A673 (cell line): ENCODE measurements around the gene MAML3. TPM values are rescaled to one million over a fixed set of nuclear protein-coding genes. Genes with fewer than 3 reads are reported as not detected.

Experiments used
- BruUV-seq: library from RNA; stranded (reverse); fragments of 400-500 nt; replicated peaks from 2 replicates; lab custom pipeline; 2021; lab: Mats Ljungman, UMichigan
- CTCF ChIA-PET: fragments of 300-600 bp; sonication (Branson Sonifier 250); formaldehyde crosslinking; loops from one replicate; lab custom pipeline; 2022; ENCODE audit warnings: antibody characterized with exemption; lab: Charles Lee
- POLR2A ChIA-PET: fragments of 300-600 bp; sonication (Branson Sonifier 250); formaldehyde crosslinking; loops from one replicate; lab custom pipeline; 2022; ENCODE audit warnings: antibody characterized with exemption; ENCODE audit not compliant: low non-redundant PET; lab: Charles Lee
- DNase-seq: peaks from one replicate; pipeline ENCODE4 v3.0.0-alpha.2; 2015; ENCODE audit warnings: low spot score
- H3K27ac ChIP-seq: fragments of 200-600 bp; sonication (generic); 2 replicates; pipeline ENCODE4 v1.5.1; 2016; ENCODE audit warnings: mixed run types, low read depth, mild to moderate bottlenecking, mixed read lengths, antibody characterized with exemption, low read length; ENCODE audit not compliant: poor library complexity, severe bottlenecking
- H3K27me3 ChIP-seq: fragments of 200-600 bp; sonication (generic); replicated peaks from 2 replicates; pipeline ENCODE4 v1.6.1; 2017; ENCODE audit warnings: mixed run types, low read depth, mild to moderate bottlenecking, mixed read lengths, antibody characterized with exemption, low read length; ENCODE audit not compliant: insufficient read depth, poor library complexity
- H3K36me3 ChIP-seq: fragments of 200-600 bp; sonication (generic); 2 replicates; pipeline ENCODE4 v1.6.1; 2016; ENCODE audit warnings: mixed run types, mild to moderate bottlenecking, mixed read lengths, antibody characterized with exemption, low read length; ENCODE audit not compliant: insufficient read depth, poor library complexity, severe bottlenecking
- H3K4me1 ChIP-seq: fragments of 200-600 bp; sonication (generic); 2 replicates; pipeline ENCODE4 v1.6.1; 2017; ENCODE audit warnings: mixed run types, mild to moderate bottlenecking, mixed read lengths, antibody characterized with exemption, low read length; ENCODE audit not compliant: insufficient read depth, poor library complexity, severe bottlenecking
- H3K4me3 ChIP-seq: fragments of 200-600 bp; sonication (generic); 2 replicates; pipeline ENCODE4 v1.5.1; 2016; ENCODE audit warnings: low read depth, mixed run types, mild to moderate bottlenecking, mixed read lengths, low read length; ENCODE audit not compliant: poor library complexity, severe bottlenecking
- H3K9me3 ChIP-seq: fragments of 200-600 bp; sonication (generic); 2 replicates; pipeline ENCODE4 v1.6.1; 2016; ENCODE audit warnings: mixed run types, low read depth, mild to moderate bottlenecking, mixed read lengths, antibody characterized with exemption, low read length; ENCODE audit not compliant: poor library complexity, severe bottlenecking
- EZH2 ChIP-seq: fragments of 200-600 bp; sonication (generic); IDR thresholded peaks from 2 replicates; pipeline ENCODE4 v1.6.1; 2017; ENCODE audit warnings: borderline replicate concordance, low read depth, mild to moderate bottlenecking, mixed read lengths, antibody characterized with exemption, low read length; ENCODE audit not compliant: poor library complexity, severe bottlenecking
- intact Hi-C: fragments of 100-400 bp; cut with micrococcal nuclease; formaldehyde crosslinking; loops from one replicate; pipeline ENCODE4 v1.10.0; 2022; ENCODE audit not compliant: unreplicated experiment
- total RNA-seq: library from RNA; stranded (reverse); gene quantifications from 2 replicates; pipeline ENCODE4 v1.2.3, GENCODE V29; 2021
- TF ChIP-seq, protein P1 (sequence below): fragments of 300-800, 200-600 bp; sonication (generic); conservative IDR thresholded peaks from 2 replicates; pipeline ENCODE4 v1.5.1; 2017; ENCODE audit warnings: low read depth, mild to moderate bottlenecking, antibody characterized with exemption, low read length, moderate library complexity, mixed read lengths

Gene MAML3
- total RNA-seq, 1 experiment from 2014 or later: 3.7 TPM

DNA sequence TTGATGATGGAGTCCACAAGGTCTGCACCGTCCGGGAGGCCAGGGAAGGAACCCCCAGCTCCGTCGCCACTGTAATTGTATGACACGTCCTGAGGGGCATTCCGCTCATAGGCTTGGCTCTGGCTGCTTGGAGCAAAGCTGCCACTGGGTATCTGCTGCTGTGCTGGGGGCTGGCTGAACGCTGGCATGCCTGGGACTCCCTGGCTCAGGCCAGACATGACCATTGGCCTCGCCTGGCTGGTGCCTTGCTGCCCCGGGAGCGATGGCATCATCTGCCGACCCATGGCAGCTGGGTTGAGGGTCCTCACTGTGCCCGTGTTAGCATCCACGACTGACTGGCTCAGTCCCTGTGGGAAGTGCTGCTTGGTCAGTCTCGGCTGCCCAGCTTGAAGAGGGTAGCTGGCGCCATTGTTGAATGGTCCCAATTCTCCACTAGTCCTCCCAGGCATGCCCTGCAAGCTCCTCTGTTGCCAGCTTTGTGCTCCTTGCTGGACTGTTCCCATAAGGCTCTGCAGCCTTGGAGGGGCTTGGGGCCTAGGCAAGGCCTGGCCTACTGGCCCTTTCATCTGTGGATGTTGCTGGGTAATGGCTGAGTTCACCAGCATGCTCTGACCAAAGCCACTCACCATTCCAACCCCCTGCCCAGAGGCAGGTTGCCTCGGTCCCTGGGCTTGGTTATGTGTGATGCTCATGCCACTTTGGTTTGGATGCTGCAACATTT lies 434.4 kb downstream of the MAML3 start:
- Histone ChIP-seq H3K4me1 (no peaks in the 10 kb centered on the region), H3K27me3 (no peaks in the 10 kb centered on the region), H3K36me3 (no peaks in the 10 kb centered on the region), H3K4me3 (no peak overlapping the region), H3K27ac (no peak overlapping the region), H3K9me3 (no peaks in the 10 kb centered on the region)
- BruUV-seq: no TSS peak
- CTCF ChIA-PET: no interaction called here
- intact Hi-C loops: no loop called here
- POLR2A ChIA-PET: no interaction called here
- TF ChIP-seq, protein P1, sequence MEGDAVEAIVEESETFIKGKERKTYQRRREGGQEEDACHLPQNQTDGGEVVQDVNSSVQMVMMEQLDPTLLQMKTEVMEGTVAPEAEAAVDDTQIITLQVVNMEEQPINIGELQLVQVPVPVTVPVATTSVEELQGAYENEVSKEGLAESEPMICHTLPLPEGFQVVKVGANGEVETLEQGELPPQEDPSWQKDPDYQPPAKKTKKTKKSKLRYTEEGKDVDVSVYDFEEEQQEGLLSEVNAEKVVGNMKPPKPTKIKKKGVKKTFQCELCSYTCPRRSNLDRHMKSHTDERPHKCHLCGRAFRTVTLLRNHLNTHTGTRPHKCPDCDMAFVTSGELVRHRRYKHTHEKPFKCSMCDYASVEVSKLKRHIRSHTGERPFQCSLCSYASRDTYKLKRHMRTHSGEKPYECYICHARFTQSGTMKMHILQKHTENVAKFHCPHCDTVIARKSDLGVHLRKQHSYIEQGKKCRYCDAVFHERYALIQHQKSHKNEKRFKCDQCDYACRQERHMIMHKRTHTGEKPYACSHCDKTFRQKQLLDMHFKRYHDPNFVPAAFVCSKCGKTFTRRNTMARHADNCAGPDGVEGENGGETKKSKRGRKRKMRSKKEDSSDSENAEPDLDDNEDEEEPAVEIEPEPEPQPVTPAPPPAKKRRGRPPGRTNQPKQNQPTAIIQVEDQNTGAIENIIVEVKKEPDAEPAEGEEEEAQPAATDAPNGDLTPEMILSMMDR: no peak
- no peak for TF ChIP-seq EZH2
- no peak for DNase-seq

DNA sequence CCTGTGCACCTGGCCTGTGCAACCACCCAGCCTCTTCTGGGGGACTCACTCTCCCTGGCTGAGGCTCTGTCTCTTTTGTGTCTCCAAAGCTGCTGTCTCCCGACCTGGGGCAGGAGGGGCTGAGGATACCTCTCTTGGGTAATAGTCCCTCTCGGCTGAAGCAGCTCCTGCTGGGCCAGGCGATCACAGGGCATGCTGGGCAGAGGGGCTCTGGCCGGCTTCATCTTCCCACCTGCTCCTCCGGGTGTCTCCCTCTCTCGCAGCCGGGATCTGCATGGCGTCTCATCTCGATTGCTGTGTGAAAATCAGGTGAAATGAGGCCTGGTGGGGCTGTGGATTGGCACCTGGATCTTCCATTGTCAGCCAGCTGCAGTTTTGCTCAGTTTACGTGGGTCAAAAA lies 435.2 kb downstream of the MAML3 start:
- Histone ChIP-seq H3K9me3 (no peaks in the 10 kb centered on the region), H3K27ac (no peak overlapping the region), H3K4me3 (no peak overlapping the region), H3K36me3 (no peaks in the 10 kb centered on the region), H3K4me1 (no peaks in the 10 kb centered on the region), H3K27me3 (no peaks in the 10 kb centered on the region)
- DNase-seq: no peak
- ChIA-PET POLR2A (no interaction called here), CTCF (no interaction called here)
- intact Hi-C loops: no loop called here
- TF ChIP-seq, protein P1: no peak
- no peak for TF ChIP-seq EZH2
- BruUV-seq: no TSS peak

DNA sequence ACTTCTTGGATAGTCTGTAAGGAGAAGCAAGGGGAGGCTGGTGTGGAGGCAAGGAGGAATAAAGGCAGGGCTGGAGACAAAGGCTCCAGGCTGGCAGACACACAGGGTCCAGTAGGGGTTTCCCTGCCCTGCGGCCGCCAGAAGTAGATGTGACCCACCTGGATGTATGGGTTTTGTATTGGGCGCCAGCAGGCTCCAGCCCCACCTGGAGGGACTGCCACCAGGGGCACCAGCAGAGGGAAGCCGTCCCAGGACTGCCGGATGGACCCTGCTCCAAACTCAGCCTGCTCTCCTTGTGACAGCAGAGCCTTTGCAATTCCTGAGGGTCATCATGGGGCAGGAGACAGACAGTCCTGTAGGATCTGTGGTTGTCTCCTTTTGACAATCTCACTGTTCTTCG lies 435.6 kb downstream of the MAML3 start:
- Histone ChIP-seq H3K4me1 (no peaks in the 10 kb centered on the region), H3K27ac (no peak overlapping the region), H3K9me3 (no peaks in the 10 kb centered on the region), H3K27me3 (no peaks in the 10 kb centered on the region), H3K36me3 (no peaks in the 10 kb centered on the region), H3K4me3 (no peak overlapping the region)
- POLR2A ChIA-PET: no interaction called here
- intact Hi-C loops: no loop called here
- no peak for DNase-seq
- CTCF ChIA-PET: no interaction called here
- TF ChIP-seq, protein P1: no peak
- no peak for TF ChIP-seq EZH2
- BruUV-seq: no TSS peak
